Measurements from ENCODE around the gene TAS1R3. TPM values are rescaled to one million over a fixed set of nuclear protein-coding genes. Genes with fewer than 3 reads are reported as not detected.

Gene TAS1R3
- total and polyA plus RNA-seq, 2 of the 4 experiments (the other 2 are of a cell fraction) = under 0.01 to 0.05 TPM

- 6% methylated on average over 6 of the region's 29 CpGs; no CpG with 5 or more reads in 1 of the 2 experiments for WGBS, 2 experiments (ENCODE audit: extremely low coverage in 2 of 2, insufficient read length in 1 of 2)
- H3K18ac ChIP-seq (ENCODE audit: low read depth, low read length) = peak within 1 kb of the TSS; percentile 71
- peak within 1 kb of the TSS; percentile 89 for H3K56ac ChIP-seq (ENCODE audit: extremely low read depth, insufficient read depth, low read length)
- no peaks in the 10 kb centered on the region for H3K27me3 ChIP-seq (ENCODE audit: control insufficient read depth, insufficient read depth, low read length)
- H4K91ac ChIP-seq (ENCODE audit: insufficient read depth, low read depth, low read length) = peak within 1 kb of the TSS; percentile 98
- ChIA-PET CTCF (no interaction called here), POLR2A (ENCODE audit: unreplicated experiment) (interaction anchor here (0.6 to 1.0 kb wide), 2 partner anchors 11 to 16 kb away, joined by 3 read pairs; partner anchors contain the start of gene AURKAIP1)
- dilution Hi-C loops (cut with HindIII; ENCODE audit: low sequenced_read_pairs, unreplicated experiment) = no loop called here
- H3K36me3 ChIP-seq (ENCODE audit: control insufficient read depth, insufficient read depth, low read length) = peaks cover 16% of the 10 kb centered on the region; the same call in 1 of the 2 replicates
- in situ Hi-C loops (cut with MboI; ENCODE audit: low sequenced_read_pairs) = no loop called here
- peak within 1 kb of the TSS; percentile 74 for H3K4me3 ChIP-seq (ENCODE audit: insufficient read depth, low read depth, low read length)
- peak within 1 kb of the TSS; percentile 93 for H3K4me2 ChIP-seq (ENCODE audit: low read depth, low read length)
- H3K14ac ChIP-seq (replicated peaks; ENCODE audit: low read depth, low read length) = peak within 1 kb of the TSS; percentile 96
- H4K8ac ChIP-seq (ENCODE audit: low read depth in 2 of 2, low read length in 2 of 2) = peak within 1 kb of the TSS; percentile 92
- H3K9me3 ChIP-seq (ENCODE audit: control insufficient read depth, insufficient read depth, low read length) = no peaks in the 10 kb centered on the region
- peak within 1 kb of the TSS; percentile 100 for H2AK9ac ChIP-seq (replicated peaks; ENCODE audit: low read depth, low read length, poor library complexity)
- H3K4ac ChIP-seq (ENCODE audit: low read depth, low read length) = peak within 1 kb of the TSS; percentile 99
- TF ChIP-seq FOS (IDR thresholded peaks at IDR 0.05; ENCODE audit: low read depth, low read length) = 0 out of 2 replicates have a peak, but pooled peaks have one; percentile 9
- peak; percentile 81 for TF ChIP-seq MAZ (IDR thresholded peaks at IDR 0.05; ENCODE audit: borderline replicate concordance, low read depth, low read length)
- peak; percentile 80 for TF ChIP-seq USF2 (IDR thresholded peaks at IDR 0.05; ENCODE audit: low read depth, low read length)
- TF ChIP-seq POLR2A (IDR thresholded peaks at IDR 0.05; ENCODE audit: low read depth, low read length) = peak; percentile 65; the same call in 1 of the 2 replicates
- TF ChIP-seq MXI1 (IDR thresholded peaks at IDR 0.05; ENCODE audit: borderline replicate concordance, low read depth, low read length) = 0 out of 2 replicates have a peak, but pooled peaks have one; percentile 9
- TF ChIP-seq RAD21 (IDR thresholded peaks at IDR 0.05; ENCODE audit: low read length) = no peak
- peak within 1 kb of the TSS; percentile 99 for H2AK5ac ChIP-seq (ENCODE audit: low read depth, low read length)
- peak within 1 kb of the TSS; percentile 86 for H4K5ac ChIP-seq (ENCODE audit: low read depth, low read length)
- H3K4me1 ChIP-seq (ENCODE audit: control insufficient read depth, insufficient read depth, low read length) = peaks cover 35% of the 10 kb centered on the region
- peaks cover 32% of the 10 kb centered on the region for H4K20me1 ChIP-seq (ENCODE audit: insufficient read depth, low read length)
- H2BK20ac ChIP-seq (ENCODE audit: low read depth, low read length) = peak within 1 kb of the TSS; percentile 96
- H2BK5ac ChIP-seq (ENCODE audit: low read depth, low read length, poor library complexity, severe bottlenecking) = peak within 1 kb of the TSS; percentile 96
- ATAC-seq (ENCODE audit: low read depth) = peak; percentile 59
- H2BK15ac ChIP-seq (ENCODE audit: low read depth, low read length) = peak within 1 kb of the TSS; percentile 90; the same call in 2 of the 3 replicates
- peak within 1 kb of the TSS; percentile 99 for H2BK120ac ChIP-seq (ENCODE audit: low read depth, low read length)
- BruUV-seq (replicated peaks) = no TSS peak
- peaks cover 13% of the 10 kb centered on the region for H3K9me1 ChIP-seq (ENCODE audit: insufficient read depth, low read length)
- DNase-seq = peak; percentile 82
- H3K27ac ChIP-seq (ENCODE audit: insufficient read depth, low read length) = peak within 1 kb of the TSS; percentile 96
- H3K9ac ChIP-seq (ENCODE audit: low read depth, low read length) = peak within 1 kb of the TSS; percentile 92
- H3K79me1 ChIP-seq (ENCODE audit: low read depth in 1 of 2, low read length in 2 of 2) = peaks cover 4 to 23% of the 10 kb centered on the region in 2 experiments; a peak in 3 of 4 replicates
- H2AFZ ChIP-seq (replicated peaks; ENCODE audit: low read length, poor library complexity) = peak within 1 kb of the TSS; percentile 85
- intact Hi-C loops (cut with micrococcal nuclease) = loop anchor here (2.0 to 5.0 kb wide), 2 partner anchors 14 to 51 kb away; partner anchors contain the start of genes ACAP3 and PUSL1
- peak within 1 kb of the TSS; percentile 98 for H3K23ac ChIP-seq (ENCODE audit: low read depth, low read length)
Measured at GRCh38 chr1:1358433-1359271, 27.6 kb downstream of the TAS1R3 start, which contains the start of gene MXRA8. Gene MXRA8, minus strand, starts transcription at chr1:1358555. Its CDS starts 51 bp downstream, at chr1:1358504.
